Caco-2 (cell line): ENCODE measurements around the gene GPC6. TPM values are rescaled to one million over a fixed set of nuclear protein-coding genes. Genes with fewer than 3 reads are reported as not detected.

Experiments used
- BruUV-seq: library from RNA; stranded (reverse); fragments of 400-500 nt; replicated peaks from 2 replicates; lab custom pipeline; 2021; lab: Mats Ljungman, UMichigan
- CTCF ChIA-PET: fragments of 300-600 bp; sonication (Branson Sonifier 250); formaldehyde crosslinking; loops from one replicate; lab custom pipeline; 2022; ENCODE audit warnings: antibody characterized with exemption; lab: Charles Lee
- POLR2A ChIA-PET: fragments of 300-600 bp; sonication (Branson Sonifier 250); formaldehyde crosslinking; loops from one replicate; lab custom pipeline; 2022; ENCODE audit warnings: antibody characterized with exemption; lab: Charles Lee
- DNase-seq, 2 experiments: peaks; one replicate each; pipeline versions ENCODE4 v3.0.0 to v3.0.0-alpha.2; 2020 to 2022
- H3K27me3 ChIP-seq: replicated peaks from 2 replicates; pipeline ENCODE4 v1.6.0; 2011; ENCODE audit warnings: low read length; ENCODE audit not compliant: control insufficient read depth, insufficient read depth
- H3K36me3 ChIP-seq: 2 replicates; pipeline ENCODE4 v1.5.1; 2011; ENCODE audit warnings: low read length; ENCODE audit not compliant: control insufficient read depth, insufficient read depth
- H3K4me1 ChIP-seq: fragments of 250-450 bp; sonication (Bioruptor Pico); 2 replicates; pipeline ENCODE4 v1.5.1; 2020; ENCODE audit warnings: mild to moderate bottlenecking
- H3K4me3 ChIP-seq: 2 replicates; pipeline ENCODE4 v1.5.1; 2011; ENCODE audit warnings: low read depth, mild to moderate bottlenecking, control low read depth, low read length
- H3K9me3 ChIP-seq: fragments of 250-450 bp; sonication (Bioruptor Pico); 2 replicates; pipeline ENCODE4 v1.5.1; 2020; ENCODE audit warnings: mild to moderate bottlenecking, moderate library complexity
- H3K27ac Mint-ChIP-seq: one replicate; pipeline ENCODE4 v1.8.0; 2022; ENCODE audit warnings: mixed read lengths; ENCODE audit not compliant: unreplicated experiment
- H3K27me3 Mint-ChIP-seq: one replicate; pipeline ENCODE4 v1.8.0; 2022; ENCODE audit warnings: mixed read lengths; ENCODE audit not compliant: insufficient read depth, unreplicated experiment
- H3K36me3 Mint-ChIP-seq: one replicate; pipeline ENCODE4 v1.8.0; 2022; ENCODE audit warnings: mild to moderate bottlenecking, mixed read lengths; ENCODE audit not compliant: insufficient read depth, unreplicated experiment
- H3K4me1 Mint-ChIP-seq: one replicate; pipeline ENCODE4 v1.8.0; 2022; ENCODE audit warnings: low read depth, mixed read lengths; ENCODE audit not compliant: unreplicated experiment
- H3K4me3 Mint-ChIP-seq: one replicate; pipeline ENCODE4 v1.8.0; 2022; ENCODE audit warnings: mild to moderate bottlenecking, moderate library complexity, mixed read lengths; ENCODE audit not compliant: unreplicated experiment
- H3K9me3 Mint-ChIP-seq: one replicate; pipeline ENCODE4 v1.8.0; 2022; ENCODE audit warnings: mixed read lengths; ENCODE audit not compliant: unreplicated experiment
- intact Hi-C: fragments of 100-400 bp; cut with micrococcal nuclease; formaldehyde crosslinking; loops from one replicate; pipeline ENCODE4 v1.10.0; 2022; ENCODE audit not compliant: unreplicated experiment
- total RNA-seq: library from RNA; stranded (reverse); gene quantifications from 2 replicates; pipeline ENCODE4 v1.2.3, GENCODE V29; 2022
- TF ChIP-seq, protein P1 (sequence below), 2 experiments: fragments of 200-600 bp in 1 of 2; IDR thresholded peaks; 1 replicate in 1 of 2; 2 replicates in 1 of 2; pipeline versions ENCODE4 v1.5.1 to v1.8.0; 2011 to 2022; ENCODE audit warnings: antibody characterized with exemption in 1 of 2, control low read depth in 1 of 2, inconsistent platforms in 1 of 2, low read depth in 1 of 2, low read length in 1 of 2, mild to moderate bottlenecking in 1 of 2, moderate library complexity in 1 of 2; ENCODE audit not compliant: insufficient read depth in 1 of 2, severe bottlenecking in 1 of 2, unreplicated experiment in 1 of 2

GPC6 gene
- total RNA-seq, 1 experiment from 2014 or later = 0.16 TPM

GRCh38 chr13:93466502-93467036, 240.0 kb downstream of the GPC6 start:
- H3K4me1 Mint-ChIP-seq = no peaks in the 10 kb centered on the region
- H3K9me3 Mint-ChIP-seq = no peaks in the 10 kb centered on the region
- no peaks in the 10 kb centered on the region for H3K36me3 ChIP-seq
- no peak overlapping the region for H3K4me3 ChIP-seq
- intact Hi-C loops = no loop called here
- no peaks in the 10 kb centered on the region for H3K27me3 ChIP-seq
- BruUV-seq = no TSS peak
- POLR2A ChIA-PET = no interaction called here
- no peaks in the 10 kb centered on the region for H3K9me3 ChIP-seq
- H3K27me3 Mint-ChIP-seq = peaks cover 3% of the 10 kb centered on the region
- no peaks in the 10 kb centered on the region for H3K4me1 ChIP-seq
- DNase-seq = no peak
- TF ChIP-seq, protein P1, sequence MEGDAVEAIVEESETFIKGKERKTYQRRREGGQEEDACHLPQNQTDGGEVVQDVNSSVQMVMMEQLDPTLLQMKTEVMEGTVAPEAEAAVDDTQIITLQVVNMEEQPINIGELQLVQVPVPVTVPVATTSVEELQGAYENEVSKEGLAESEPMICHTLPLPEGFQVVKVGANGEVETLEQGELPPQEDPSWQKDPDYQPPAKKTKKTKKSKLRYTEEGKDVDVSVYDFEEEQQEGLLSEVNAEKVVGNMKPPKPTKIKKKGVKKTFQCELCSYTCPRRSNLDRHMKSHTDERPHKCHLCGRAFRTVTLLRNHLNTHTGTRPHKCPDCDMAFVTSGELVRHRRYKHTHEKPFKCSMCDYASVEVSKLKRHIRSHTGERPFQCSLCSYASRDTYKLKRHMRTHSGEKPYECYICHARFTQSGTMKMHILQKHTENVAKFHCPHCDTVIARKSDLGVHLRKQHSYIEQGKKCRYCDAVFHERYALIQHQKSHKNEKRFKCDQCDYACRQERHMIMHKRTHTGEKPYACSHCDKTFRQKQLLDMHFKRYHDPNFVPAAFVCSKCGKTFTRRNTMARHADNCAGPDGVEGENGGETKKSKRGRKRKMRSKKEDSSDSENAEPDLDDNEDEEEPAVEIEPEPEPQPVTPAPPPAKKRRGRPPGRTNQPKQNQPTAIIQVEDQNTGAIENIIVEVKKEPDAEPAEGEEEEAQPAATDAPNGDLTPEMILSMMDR (IDR thresholded peaks at IDR 0.05; ENCODE audit: insufficient read depth in 1 of 2, low read depth in 1 of 2, low read length in 1 of 2, severe bottlenecking in 1 of 2, unreplicated experiment in 1 of 2) = no peak
- no peak overlapping the region for H3K4me3 Mint-ChIP-seq
- H3K27ac Mint-ChIP-seq = no peak overlapping the region
- H3K36me3 Mint-ChIP-seq = no peaks in the 10 kb centered on the region
- CTCF ChIA-PET = no interaction called here

- H3K36me3 Mint-ChIP-seq = no peaks in the 10 kb centered on the region
- ChIA-PET POLR2A (no interaction called here), CTCF (no interaction called here)
- intact Hi-C loops = no loop called here
- no TSS peak for BruUV-seq
- Histone ChIP-seq H3K4me3 (no peak overlapping the region), H3K27me3 (no peaks in the 10 kb centered on the region), H3K4me1 (no peaks in the 10 kb centered on the region), H3K9me3 (no peaks in the 10 kb centered on the region), H3K36me3 (no peaks in the 10 kb centered on the region)
- no peak overlapping the region for H3K27ac Mint-ChIP-seq
- H3K4me3 Mint-ChIP-seq = no peak overlapping the region
- TF ChIP-seq, protein P1 (IDR thresholded peaks at IDR 0.05; ENCODE audit: insufficient read depth in 1 of 2, low read depth in 1 of 2, low read length in 1 of 2, severe bottlenecking in 1 of 2, unreplicated experiment in 1 of 2) = no peak
- no peaks in the 10 kb centered on the region for H3K27me3 Mint-ChIP-seq
- DNase-seq = no peak
- no peaks in the 10 kb centered on the region for H3K9me3 Mint-ChIP-seq
- H3K4me1 Mint-ChIP-seq = no peaks in the 10 kb centered on the region
These were observed 240.6 kb downstream of the GPC6 start for GRCh38 chr13:93467175-93467574.

DNA sequence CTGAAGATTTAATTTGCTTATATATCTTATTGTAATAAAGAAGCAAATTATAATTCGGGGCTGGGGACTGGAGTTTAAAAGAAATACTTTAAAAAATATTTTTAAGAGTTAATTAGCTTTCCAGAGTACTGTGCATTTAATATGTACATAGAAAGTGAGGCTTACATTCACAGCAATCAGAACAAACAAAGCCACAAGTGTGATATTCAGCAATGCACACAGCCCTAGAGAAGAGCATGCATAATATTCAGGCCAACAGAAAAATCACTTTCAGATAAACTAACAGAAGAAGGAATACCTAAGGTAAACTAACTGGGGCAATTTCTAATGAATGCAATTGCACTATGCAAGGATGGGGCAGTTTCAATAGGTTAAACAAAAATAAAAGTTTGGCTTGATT, 241.8 kb downstream of the GPC6 start:
- DNase-seq = no peak
- Histone ChIP-seq H3K27me3 (no peaks in the 10 kb centered on the region), H3K4me1 (no peaks in the 10 kb centered on the region), H3K4me3 (no peak overlapping the region), H3K36me3 (no peaks in the 10 kb centered on the region), H3K9me3 (no peaks in the 10 kb centered on the region)
- no peak overlapping the region for H3K27ac Mint-ChIP-seq
- no peak overlapping the region for H3K4me3 Mint-ChIP-seq
- TF ChIP-seq, protein P1 (IDR thresholded peaks at IDR 0.05; ENCODE audit: insufficient read depth in 1 of 2, low read depth in 1 of 2, low read length in 1 of 2, severe bottlenecking in 1 of 2, unreplicated experiment in 1 of 2) = no peak
- no peaks in the 10 kb centered on the region for H3K4me1 Mint-ChIP-seq
- CTCF ChIA-PET = no interaction called here
- intact Hi-C loops = no loop called here
- POLR2A ChIA-PET = no interaction called here
- H3K27me3 Mint-ChIP-seq = no peaks in the 10 kb centered on the region
- no peaks in the 10 kb centered on the region for H3K9me3 Mint-ChIP-seq
- no peaks in the 10 kb centered on the region for H3K36me3 Mint-ChIP-seq
- no TSS peak for BruUV-seq
